Measurements from ENCODE around the gene AASS. TPM values are rescaled to one million over a fixed set of nuclear protein-coding genes. Genes with fewer than 3 reads are reported as not detected.

The AASS gene
- total RNA-seq, 1 experiment from 2014 or later, result 0.91 TPM

DNA sequence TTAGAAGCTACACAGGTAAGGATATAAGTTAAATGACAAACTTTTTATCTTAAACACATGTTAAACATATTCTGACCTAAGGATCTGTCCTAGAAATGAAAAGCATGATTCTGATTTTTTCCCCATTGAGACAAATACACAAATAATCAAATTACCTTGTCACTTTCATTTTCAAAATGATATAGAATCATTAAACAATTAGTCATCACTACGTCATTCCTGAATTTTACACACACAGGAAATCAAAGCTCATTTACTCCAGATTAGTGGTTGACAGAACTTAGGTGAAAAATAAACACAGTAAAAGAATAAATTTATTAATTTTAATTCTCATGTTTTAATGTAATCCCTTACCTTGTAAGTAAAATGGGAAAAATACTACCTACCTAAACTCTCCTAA lies 89.0 kb downstream of the AASS start:
- Histone ChIP-seq H4K20me1 (ENCODE audit: low read length) (no peaks in the 10 kb centered on the region), H3K27ac (ENCODE audit: low read length) (no peak overlapping the region), H3K9me3 (ENCODE audit: low read length) (no peaks in the 10 kb centered on the region), H3K4me2 (ENCODE audit: low read length) (no peak overlapping the region), H3K9me2 (replicated peaks; ENCODE audit: low read length) (no peaks in the 10 kb centered on the region), H2AFZ (ENCODE audit: low read length) (no peak overlapping the region), H3K4me3 (ENCODE audit: low read length) (no peak overlapping the region), H3F3A (ENCODE audit: low read length, unreplicated experiment) (no peaks in the 10 kb centered on the region), H3K27me3 (ENCODE audit: low read length) (no peaks in the 10 kb centered on the region), H3K9ac (ENCODE audit: low read length) (no peak overlapping the region), H3K79me2 (ENCODE audit: low read length) (no peaks in the 10 kb centered on the region), H3K36me3 (ENCODE audit: low read depth, low read length) (no peaks in the 10 kb centered on the region), H3K4me1 (ENCODE audit: insufficient read depth, low read length) (no peaks in the 10 kb centered on the region)
- no TSS peak for BruUV-seq (replicated peaks)
- intact Hi-C loops (cut with micrococcal nuclease), result no loop called here
- ATAC-seq (no peak), DNase-seq (no peak)
- CTCF ChIA-PET, result no interaction called here
- no peak for TF ChIP-seq EZH2 (IDR thresholded peaks at IDR 0.05; ENCODE audit: low read length, unreplicated experiment)
- TF ChIP-seq, protein P1, sequence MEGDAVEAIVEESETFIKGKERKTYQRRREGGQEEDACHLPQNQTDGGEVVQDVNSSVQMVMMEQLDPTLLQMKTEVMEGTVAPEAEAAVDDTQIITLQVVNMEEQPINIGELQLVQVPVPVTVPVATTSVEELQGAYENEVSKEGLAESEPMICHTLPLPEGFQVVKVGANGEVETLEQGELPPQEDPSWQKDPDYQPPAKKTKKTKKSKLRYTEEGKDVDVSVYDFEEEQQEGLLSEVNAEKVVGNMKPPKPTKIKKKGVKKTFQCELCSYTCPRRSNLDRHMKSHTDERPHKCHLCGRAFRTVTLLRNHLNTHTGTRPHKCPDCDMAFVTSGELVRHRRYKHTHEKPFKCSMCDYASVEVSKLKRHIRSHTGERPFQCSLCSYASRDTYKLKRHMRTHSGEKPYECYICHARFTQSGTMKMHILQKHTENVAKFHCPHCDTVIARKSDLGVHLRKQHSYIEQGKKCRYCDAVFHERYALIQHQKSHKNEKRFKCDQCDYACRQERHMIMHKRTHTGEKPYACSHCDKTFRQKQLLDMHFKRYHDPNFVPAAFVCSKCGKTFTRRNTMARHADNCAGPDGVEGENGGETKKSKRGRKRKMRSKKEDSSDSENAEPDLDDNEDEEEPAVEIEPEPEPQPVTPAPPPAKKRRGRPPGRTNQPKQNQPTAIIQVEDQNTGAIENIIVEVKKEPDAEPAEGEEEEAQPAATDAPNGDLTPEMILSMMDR (conservative IDR thresholded peaks at IDR 0.05; ENCODE audit: low read depth, low read length), result no peak
- TF ChIP-seq EZH2phosphoT487 (IDR thresholded peaks at IDR 0.05; ENCODE audit: borderline replicate concordance, low read length), result no peak
- POLR2A ChIA-PET (ENCODE audit: unreplicated experiment), result no interaction called here

DNA sequence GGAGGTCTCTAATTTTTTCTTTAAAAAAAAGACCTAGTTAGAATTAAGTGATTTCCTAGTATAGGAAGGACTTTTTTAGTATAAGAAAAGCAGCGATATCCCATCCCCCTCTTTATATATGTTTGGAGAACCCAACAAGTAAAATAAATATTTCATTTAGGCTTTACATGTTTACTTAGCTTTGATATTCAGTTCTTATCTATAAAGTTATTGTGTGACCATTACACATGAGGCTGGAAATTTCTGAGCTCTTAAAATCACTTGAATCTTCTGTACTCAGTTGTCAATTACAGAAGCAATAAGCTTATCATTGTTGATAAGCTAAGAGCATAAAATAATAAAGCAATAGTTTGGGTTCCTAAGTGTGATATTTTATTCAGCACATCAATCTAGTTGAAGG lies 89.7 kb downstream of the AASS start:
- ChIA-PET POLR2A (ENCODE audit: unreplicated experiment) (no interaction called here), CTCF (no interaction called here)

DNA sequence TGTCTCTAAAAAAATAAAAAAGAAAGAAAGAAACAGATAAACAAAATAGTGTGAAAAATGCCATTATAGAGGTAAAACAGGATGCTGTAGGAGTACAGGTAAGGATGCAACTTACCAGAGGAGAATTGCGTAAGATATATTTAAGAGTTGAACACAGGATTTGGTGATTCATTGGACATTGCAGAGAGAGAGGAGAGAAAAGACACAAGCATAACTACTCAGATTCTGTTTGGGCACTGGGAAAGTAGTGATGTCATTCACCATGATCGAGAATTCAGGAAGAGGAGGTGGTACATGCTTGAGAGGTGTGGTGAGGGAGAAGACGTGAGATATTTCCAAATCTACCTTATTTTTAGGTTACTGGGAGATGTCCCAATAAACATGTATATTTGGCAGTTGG lies 97.6 kb downstream of the AASS start:
- Histone ChIP-seq H3K9ac (ENCODE audit: low read length) (no peak overlapping the region), H3K4me2 (ENCODE audit: low read length) (no peak overlapping the region), H2AFZ (ENCODE audit: low read length) (no peak overlapping the region), H3K4me1 (ENCODE audit: insufficient read depth, low read length) (no peaks in the 10 kb centered on the region), H3F3A (ENCODE audit: low read length, unreplicated experiment) (no peaks in the 10 kb centered on the region), H3K4me3 (ENCODE audit: low read length) (no peak overlapping the region), H3K9me2 (replicated peaks; ENCODE audit: low read length) (no peaks in the 10 kb centered on the region), H3K27me3 (ENCODE audit: low read length) (no peaks in the 10 kb centered on the region), H3K9me3 (ENCODE audit: low read length) (no peaks in the 10 kb centered on the region), H3K79me2 (ENCODE audit: low read length) (no peaks in the 10 kb centered on the region), H3K36me3 (ENCODE audit: low read depth, low read length) (no peaks in the 10 kb centered on the region), H3K27ac (ENCODE audit: low read length) (no peak overlapping the region), H4K20me1 (ENCODE audit: low read length) (no peaks in the 10 kb centered on the region)
- POLR2A ChIA-PET (ENCODE audit: unreplicated experiment), result no interaction called here
- TF ChIP-seq EZH2 (IDR thresholded peaks at IDR 0.05; ENCODE audit: low read length, unreplicated experiment) (no peak), EZH2phosphoT487 (IDR thresholded peaks at IDR 0.05; ENCODE audit: borderline replicate concordance, low read length) (no peak)
- TF ChIP-seq, protein P1 (conservative IDR thresholded peaks at IDR 0.05; ENCODE audit: low read depth, low read length), result no peak
- no TSS peak for BruUV-seq (replicated peaks)
- ATAC-seq (no peak), DNase-seq (no peak)
- CTCF ChIA-PET, result no interaction called here
- intact Hi-C loops (cut with micrococcal nuclease), result no loop called here

More for the DNA sequence above, 89.7 kb downstream of the AASS start:
- Histone ChIP-seq H3F3A (ENCODE audit: low read length, unreplicated experiment) (no peaks in the 10 kb centered on the region), H3K27me3 (ENCODE audit: low read length) (no peaks in the 10 kb centered on the region), H3K79me2 (ENCODE audit: low read length) (no peaks in the 10 kb centered on the region), H3K4me3 (ENCODE audit: low read length) (no peak overlapping the region), H3K36me3 (ENCODE audit: low read depth, low read length) (no peaks in the 10 kb centered on the region), H3K9ac (ENCODE audit: low read length) (no peak overlapping the region), H4K20me1 (ENCODE audit: low read length) (no peaks in the 10 kb centered on the region), H3K9me2 (replicated peaks; ENCODE audit: low read length) (no peaks in the 10 kb centered on the region), H3K4me2 (ENCODE audit: low read length) (no peak overlapping the region), H3K9me3 (ENCODE audit: low read length) (no peaks in the 10 kb centered on the region), H2AFZ (ENCODE audit: low read length) (no peak overlapping the region), H3K4me1 (ENCODE audit: insufficient read depth, low read length) (no peaks in the 10 kb centered on the region), H3K27ac (ENCODE audit: low read length) (no peak overlapping the region)
- no peak for DNase-seq
- intact Hi-C loops (cut with micrococcal nuclease), result no loop called here
- TF ChIP-seq EZH2 (IDR thresholded peaks at IDR 0.05; ENCODE audit: low read length, unreplicated experiment) (no peak), EZH2phosphoT487 (IDR thresholded peaks at IDR 0.05; ENCODE audit: borderline replicate concordance, low read length) (no peak)
- TF ChIP-seq, protein P1 (conservative IDR thresholded peaks at IDR 0.05; ENCODE audit: low read depth, low read length), result no peak
- BruUV-seq (replicated peaks), result no TSS peak
- no peak for ATAC-seq
